Measurements from ENCODE around the gene NIT1.
A peak's percentile ranks its signal among the peaks of the same experiment; 100 is the strongest.

NIT1 gene

GRCh38 chr1:161157867-161158266, 40.0 kb downstream of the NIT1 start:
- no peak for DNase-seq (ENCODE audit: low spot score)

- DNase-seq (ENCODE audit: low spot score), result no peak
Observed at GRCh38 chr1:161158316-161159010, 40.6 kb downstream of the NIT1 start.

DNA sequence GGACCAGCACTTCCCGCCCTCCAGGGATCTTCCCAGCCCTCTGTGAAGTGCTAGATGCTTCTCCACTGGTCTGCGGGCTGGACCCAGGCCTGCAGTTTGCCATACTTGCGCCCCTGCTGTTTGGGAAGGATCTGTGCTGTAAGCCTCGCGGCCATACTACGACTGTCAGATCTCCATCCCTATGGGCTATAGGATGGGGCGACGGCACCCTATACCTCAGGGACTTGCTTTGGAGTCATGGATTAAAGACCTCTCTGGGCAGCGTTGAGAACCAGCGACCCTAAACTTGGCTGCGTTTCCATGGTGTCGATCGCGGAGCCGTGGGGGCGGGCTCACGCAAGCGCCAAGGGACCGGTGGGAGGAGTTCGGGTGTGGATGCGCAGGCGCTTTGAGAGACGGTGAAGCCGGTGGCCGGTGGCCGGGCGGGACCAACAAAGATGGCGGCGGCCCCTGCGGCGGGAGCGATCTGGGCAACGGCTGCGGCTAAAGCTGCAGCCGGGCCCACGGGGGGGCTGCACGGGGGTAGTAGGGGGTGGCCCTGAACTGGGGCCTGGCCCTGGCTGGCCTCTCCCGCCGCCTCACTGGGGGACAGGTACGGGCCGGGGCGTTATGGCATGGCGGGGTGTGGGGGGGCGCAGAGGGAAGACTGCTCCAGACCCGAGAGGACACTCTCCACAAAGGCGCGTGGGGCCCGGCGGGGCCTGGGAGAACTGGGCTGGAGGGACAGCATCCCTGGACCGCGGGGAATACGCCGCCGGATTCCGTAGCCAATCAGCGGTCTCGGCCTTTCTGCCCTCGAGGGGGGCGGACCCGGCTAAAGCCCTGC, 41.4 kb downstream of the NIT1 start, which contains the start of gene USP21:
Gene USP21, plus strand, starts transcription at position 414 of the 826 bp plus-strand sequence. CDS start 1,141 bp downstream, outside the sequence.
- DNase-seq (ENCODE audit: low spot score), result peak; percentile 96

- DNase-seq (ENCODE audit: low spot score), result no peak
Observed at GRCh38 chr1:161159913-161160243, 42.0 kb downstream of the NIT1 start.

- DNase-seq (ENCODE audit: low spot score), result no peak
Observed at GRCh38 chr1:161160671-161161145, 42.8 kb downstream of the NIT1 start.

GRCh38 chr1:161161652-161162051, 43.7 kb downstream of the NIT1 start:
- DNase-seq (ENCODE audit: low spot score), result no peak

GRCh38 chr1:161162052-161162451, 44.1 kb downstream of the NIT1 start:
- DNase-seq (ENCODE audit: low spot score), result no peak

GRCh38 chr1:161162806-161163205, 44.9 kb downstream of the NIT1 start:
- DNase-seq (ENCODE audit: low spot score), result no peak

- no peak for DNase-seq (ENCODE audit: low spot score)
Observed at GRCh38 chr1:161163793-161164192, 45.9 kb downstream of the NIT1 start.

DNA sequence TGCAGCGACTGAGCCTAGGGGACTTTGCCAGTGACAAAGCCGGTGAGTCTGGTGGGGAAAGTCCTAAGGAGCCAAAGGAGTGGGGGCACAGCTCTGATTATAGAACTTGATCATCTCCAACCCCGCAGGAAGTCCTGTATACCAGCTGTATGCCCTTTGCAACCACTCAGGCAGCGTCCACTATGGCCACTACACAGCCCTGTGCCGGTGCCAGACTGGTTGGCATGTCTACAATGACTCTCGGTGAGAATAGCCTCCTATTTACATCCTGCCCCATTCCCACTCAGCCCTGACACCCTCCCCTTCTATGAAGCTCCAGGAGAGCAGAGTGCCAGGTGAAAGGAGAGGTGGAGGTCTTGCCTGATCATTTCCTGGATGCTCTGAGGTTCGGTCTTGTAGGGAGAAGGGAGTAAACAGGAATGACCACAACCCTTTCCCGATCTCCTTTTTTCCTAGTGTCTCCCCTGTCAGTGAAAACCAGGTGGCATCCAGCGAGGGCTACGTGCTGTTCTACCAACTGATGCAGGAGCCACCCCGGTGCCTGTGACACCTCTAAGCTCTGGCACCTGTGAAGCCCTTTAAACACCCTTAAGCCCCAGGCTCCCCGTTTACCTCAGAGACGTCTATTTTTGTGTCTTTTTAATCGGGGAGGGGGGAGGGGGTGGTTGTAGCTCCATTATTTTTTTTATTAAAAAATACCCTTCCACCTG, 47.2 kb downstream of the NIT1 start:
- no peak for DNase-seq (ENCODE audit: low spot score)

- DNase-seq (ENCODE audit: low spot score), result peak; percentile 92
Observed at GRCh38 chr1:161165742-161166668, 48.1 kb downstream of the NIT1 start, which contains the start of gene PPOX. Gene PPOX, plus strand, starts transcription at chr1:161166426. Its CDS starts 422 bp downstream, at chr1:161166848.

GRCh38 chr1:161166669-161167548, 49.0 kb downstream of the NIT1 start:
- DNase-seq (ENCODE audit: low spot score), result no peak

- no peak for DNase-seq (ENCODE audit: low spot score)
Observed at GRCh38 chr1:161168906-161169305, 51.0 kb downstream of the NIT1 start.
